GM23338 (cell line): ENCODE data around the gene HSDL1. TPM values are rescaled to one million over a fixed set of nuclear protein-coding genes. Genes with fewer than 3 reads are reported as not detected.

Source experiments
- ATAC-seq: fragments of 200-7000 bp; cut with Tn5 transposase; 3 replicates; pipeline ENCODE4 v1.9.1; 2020
- DNase-seq: peaks from one replicate; pipeline ENCODE4 v3.0.0-alpha.2; 2015; ENCODE audit warnings: low spot score
- H2AFZ ChIP-seq: fragments of 200-600 bp; sonication (generic); 2 replicates; pipeline ENCODE4 v1.8.0; 2016; ENCODE audit warnings: antibody characterized with exemption, mild to moderate bottlenecking, moderate library complexity
- H3F3A ChIP-seq: fragments of 200-600 bp; sonication (generic); replicated peaks from 2 replicates; pipeline ENCODE4 v1.8.0; 2017; ENCODE audit warnings: antibody characterized with exemption, mixed run types, low read depth
- H3K27ac ChIP-seq: fragments of 200-600 bp; sonication (generic); 2 replicates; pipeline ENCODE4 v1.6.1; 2016; ENCODE audit warnings: low read depth
- H3K27me3 ChIP-seq: fragments of 200-600 bp; sonication (generic); 2 replicates; pipeline ENCODE4 v1.8.0; 2016; ENCODE audit warnings: mild to moderate bottlenecking, mixed run types, moderate library complexity; ENCODE audit not compliant: insufficient read depth
- H3K36me3 ChIP-seq: fragments of 200-600 bp; sonication (generic); 2 replicates; pipeline ENCODE4 v1.8.0; 2016; ENCODE audit warnings: mild to moderate bottlenecking; ENCODE audit not compliant: insufficient read depth
- H3K4me1 ChIP-seq: fragments of 200-600 bp; sonication (generic); 2 replicates; pipeline ENCODE4 v1.8.0; 2016; ENCODE audit warnings: mild to moderate bottlenecking, moderate library complexity; ENCODE audit not compliant: insufficient read depth
- H3K4me2 ChIP-seq: fragments of 200-600 bp; sonication (generic); 2 replicates; pipeline ENCODE4 v1.7.1; 2017; ENCODE audit warnings: mixed run types
- H3K4me3 ChIP-seq: fragments of 200-600 bp; sonication (generic); 2 replicates; pipeline ENCODE4 v1.6.1; 2016; ENCODE audit warnings: mixed run types
- H3K79me2 ChIP-seq: fragments of 200-600 bp; sonication (generic); replicated peaks from 2 replicates; pipeline ENCODE4 v1.8.0; 2017; ENCODE audit warnings: mild to moderate bottlenecking; ENCODE audit not compliant: insufficient read depth
- H3K9me2 ChIP-seq: fragments of 200-600 bp; sonication (generic); 2 replicates; pipeline ENCODE4 v1.8.0; 2017; ENCODE audit not compliant: insufficient read depth
- H4K20me1 ChIP-seq: fragments of 200-600 bp; sonication (generic); replicated peaks from 2 replicates; pipeline ENCODE4 v1.8.0; 2017; ENCODE audit warnings: mild to moderate bottlenecking; ENCODE audit not compliant: insufficient read depth
- H3K27ac Mint-ChIP-seq: 2 replicates; pipeline ENCODE4 v1.8.0; 2020; ENCODE audit warnings: inconsistent platforms, mild to moderate bottlenecking, moderate library complexity, mixed read lengths
- H3K27me3 Mint-ChIP-seq: 3 replicates; pipeline ENCODE4 v1.8.0; 2022; ENCODE audit warnings: low read depth, mild to moderate bottlenecking, moderate library complexity, mixed read lengths, inconsistent platforms; ENCODE audit not compliant: insufficient read depth, poor library complexity
- H3K36me3 Mint-ChIP-seq: 3 replicates; pipeline ENCODE4 v1.8.0; 2021; ENCODE audit warnings: low read depth, mild to moderate bottlenecking, inconsistent platforms, moderate library complexity, mixed read lengths
- H3K4me1 Mint-ChIP-seq: 3 replicates; pipeline ENCODE4 v1.8.0; 2020; ENCODE audit warnings: mild to moderate bottlenecking, inconsistent platforms, mixed read lengths
- H3K4me3 Mint-ChIP-seq: 3 replicates; pipeline ENCODE4 v1.8.0; 2021; ENCODE audit warnings: moderate library complexity, mild to moderate bottlenecking, inconsistent platforms, mixed read lengths
- H3K9me3 Mint-ChIP-seq: 3 replicates; pipeline ENCODE4 v1.8.0; 2020; ENCODE audit warnings: moderate library complexity, mild to moderate bottlenecking, inconsistent platforms, mixed read lengths
- CREB1 ChIP-seq: fragments of 250-450 bp; sonication (Bioruptor Pico); IDR thresholded peaks from 2 replicates; pipeline ENCODE4 v1.5.0; 2020; ENCODE audit warnings: low read depth, mild to moderate bottlenecking, moderate library complexity
- CTCF ChIP-seq, 2 experiments: fragments of 200-600 bp in 1 of 2; sonication (generic) in 1 of 2; conservative IDR thresholded peaks; 2 replicates each; pipeline versions ENCODE4 v1.5.1 to v1.6.1; 2016 to 2017; ENCODE audit warnings: antibody characterized with exemption in 2 of 2, low read depth in 2 of 2, mild to moderate bottlenecking in 2 of 2, moderate library complexity in 1 of 2
- ETS1 ChIP-seq: IDR thresholded peaks from 2 replicates; pipeline ENCODE4 v1.6.1; 2016; ENCODE audit warnings: antibody characterized with exemption
- EZH2 ChIP-seq: fragments of 200-600 bp; sonication (generic); IDR thresholded peaks from one replicate; pipeline ENCODE4 v1.8.0; 2017; ENCODE audit warnings: antibody characterized with exemption, mild to moderate bottlenecking, low read depth; ENCODE audit not compliant: unreplicated experiment
- EZH2phosphoT487 ChIP-seq: fragments of 200-600 bp; sonication (generic); IDR thresholded peaks from one replicate; pipeline ENCODE4 v1.8.1; 2018; ENCODE audit warnings: antibody characterized with exemption; ENCODE audit not compliant: unreplicated experiment
- JUNB ChIP-seq: IDR thresholded peaks from one replicate; pipeline ENCODE4 v1.6.1; 2016; ENCODE audit warnings: antibody characterized with exemption; ENCODE audit not compliant: unreplicated experiment
- NANOG ChIP-seq: IDR thresholded peaks from 2 replicates; pipeline ENCODE4 v1.6.1; 2016; ENCODE audit warnings: antibody characterized with exemption, borderline replicate concordance
- POLR2AphosphoS5 ChIP-seq: IDR thresholded peaks from 2 replicates; pipeline ENCODE4 v1.6.1; 2016; ENCODE audit warnings: antibody characterized with exemption, low read depth
- REST ChIP-seq: IDR thresholded peaks from one replicate; pipeline ENCODE4 v1.6.1; 2018; ENCODE audit warnings: antibody characterized with exemption; ENCODE audit not compliant: unreplicated experiment
- STAT1 ChIP-seq: IDR thresholded peaks from one replicate; pipeline ENCODE4 v1.6.1; 2016; ENCODE audit warnings: antibody characterized with exemption; ENCODE audit not compliant: unreplicated experiment
- ZNF114 ChIP-seq: fragments of 250-450 bp; sonication (Bioruptor Pico); IDR thresholded peaks from 2 replicates; pipeline ENCODE4 v1.5.0; 2020; ENCODE audit warnings: mild to moderate bottlenecking, moderate library complexity
- ZNF331 ChIP-seq: fragments of 250-450 bp; sonication (Bioruptor Pico); IDR thresholded peaks from 2 replicates; pipeline ENCODE4 v1.5.0; 2020; ENCODE audit warnings: low read depth, mild to moderate bottlenecking, moderate library complexity
- ZNF462 ChIP-seq: fragments of 250-450 bp; sonication (Bioruptor Pico); IDR thresholded peaks from 2 replicates; pipeline ENCODE4 v1.5.0; 2020; ENCODE audit warnings: mild to moderate bottlenecking, moderate library complexity
- polyA plus RNA-seq: library from polyadenylated mRNA; unstranded; fragments of >200 nt; fragmentation: Nextera tagmentation; extraction: Ambion mirVana; gene quantifications from 2 replicates; pipeline ENCODE4 v1.2.1, GENCODE V29; 2016
- total RNA-seq: library from RNA; depleted of rRNA; stranded (reverse); fragments of >200 nt; shearing (Covaris generic); gene quantifications from 2 replicates; pipeline ENCODE4 v1.2.3, GENCODE V29; 2014

Gene HSDL1
- total and polyA plus RNA-seq, 2 experiments from 2014 or later = 16.6 to 46.1 TPM

- Histone ChIP-seq H3K79me2 (peaks cover 100% of the 10 kb centered on the region), H3K36me3 (no peaks in the 10 kb centered on the region), H3K27me3 (no peaks in the 10 kb centered on the region), H3K4me2 (no peak overlapping the region), H3F3A (no peaks in the 10 kb centered on the region), H3K9me2 (no peaks in the 10 kb centered on the region), H3K4me1 (no peaks in the 10 kb centered on the region), H4K20me1 (peaks cover 24% of the 10 kb centered on the region; the same call in 1 of the 2 replicates), H3K27ac (no peak overlapping the region), H3K4me3 (no peak overlapping the region), H2AFZ (no peak overlapping the region)
- Mint-ChIP-seq H3K4me1 (no peaks in the 10 kb centered on the region; the same call in 1 of the 3 replicates), H3K36me3 (no peaks in the 10 kb centered on the region), H3K27me3 (peaks cover 1% of the 10 kb centered on the region), H3K27ac (no peak overlapping the region), H3K4me3 (no peak overlapping the region), H3K9me3 (no peaks in the 10 kb centered on the region)
- no peak for DNase-seq
- ATAC-seq = no peak
- TF ChIP-seq REST (no peak), EZH2phosphoT487 (no peak), CREB1 (CRISPR knock-in tag) (no peak), ZNF462 (CRISPR knock-in tag) (no peak), NANOG (no peak), ZNF114 (CRISPR knock-in tag) (no peak), ETS1 (no peak), STAT1 (no peak), EZH2 (no peak), ZNF331 (CRISPR knock-in tag) (no peak), CTCF (conservative IDR thresholded peaks at IDR 0.05; ENCODE audit: low read depth in 2 of 2) (no peak), POLR2AphosphoS5 (no peak), JUNB (no peak)
Measured at GRCh38 chr16:84109598-84110335, 35.2 kb downstream of the HSDL1 start.
